Activated CD4-positive, alpha-beta T cell treated with anti-CD3 and anti-CD28 coated beads for 36 hours (primary cell): Measurements from ENCODE around the gene POU2AF2. TPM values are rescaled to one million over a fixed set of nuclear protein-coding genes. Genes with fewer than 3 reads are reported as not detected.
"Not testable (repeated sequence)": the region's sequence is repeated elsewhere in the genome, so short reads cannot be mapped to it uniquely, and the experiment has no call there.

ENCODE experiments used
- ATAC-seq: fragments of 200-7000 bp; cut with Tn5 transposase; one replicate; pipeline ENCODE4 v1.10.0; 2021; ENCODE audit warnings: mild to moderate bottlenecking, moderate library complexity
- CTCF ChIA-PET: fragments of 350-600 bp; sonication (Branson Sonifier 250); formaldehyde crosslinking; loops from one replicate; lab custom pipeline; 2021; ENCODE audit warnings: antibody characterized with exemption; lab: Charles Lee
- POLR2A ChIA-PET: fragments of 350-600 bp; sonication (Branson Sonifier 250); formaldehyde crosslinking; loops from one replicate; lab custom pipeline; 2021; ENCODE audit warnings: antibody characterized with exemption, inconsistent platforms; lab: Charles Lee
- DNase-seq: peaks from one replicate; pipeline ENCODE4 v3.0.0-alpha.2; 2020
- H3K27ac Mint-ChIP-seq: one replicate; pipeline ENCODE4 v1.8.0; 2021; ENCODE audit warnings: mixed read lengths
- H3K27me3 Mint-ChIP-seq: one replicate; pipeline ENCODE4 v1.8.0; 2021; ENCODE audit warnings: mixed read lengths
- H3K36me3 Mint-ChIP-seq: one replicate; pipeline ENCODE4 v1.8.0; 2021; ENCODE audit warnings: low read depth, mixed read lengths
- H3K4me1 Mint-ChIP-seq: one replicate; pipeline ENCODE4 v1.8.0; 2021; ENCODE audit warnings: mixed read lengths
- H3K4me3 Mint-ChIP-seq: one replicate; pipeline ENCODE4 v1.8.0; 2021; ENCODE audit warnings: mild to moderate bottlenecking, moderate library complexity, mixed read lengths
- H3K9me3 Mint-ChIP-seq: one replicate; pipeline ENCODE4 v1.8.0; 2021; ENCODE audit warnings: low read depth, mixed read lengths
- intact Hi-C, 2 experiments: fragments of 100-400 bp; cut with DNase I in 1 of 2; cut with micrococcal nuclease in 1 of 2; formaldehyde crosslinking; loops; one replicate each; pipeline versions ENCODE4 v1.14.2 to v1.15.1; 2022 to 2024; cut with DNase I, micrococcal nuclease
- total RNA-seq, 2 experiments: library from RNA; stranded (reverse); gene quantifications; one replicate each; pipeline ENCODE4 v1.2.3, GENCODE V29; 2021

Gene POU2AF2
- total RNA-seq, 2 experiments from 2014 or later = 0.14 TPM; not detected in 1

DNA sequence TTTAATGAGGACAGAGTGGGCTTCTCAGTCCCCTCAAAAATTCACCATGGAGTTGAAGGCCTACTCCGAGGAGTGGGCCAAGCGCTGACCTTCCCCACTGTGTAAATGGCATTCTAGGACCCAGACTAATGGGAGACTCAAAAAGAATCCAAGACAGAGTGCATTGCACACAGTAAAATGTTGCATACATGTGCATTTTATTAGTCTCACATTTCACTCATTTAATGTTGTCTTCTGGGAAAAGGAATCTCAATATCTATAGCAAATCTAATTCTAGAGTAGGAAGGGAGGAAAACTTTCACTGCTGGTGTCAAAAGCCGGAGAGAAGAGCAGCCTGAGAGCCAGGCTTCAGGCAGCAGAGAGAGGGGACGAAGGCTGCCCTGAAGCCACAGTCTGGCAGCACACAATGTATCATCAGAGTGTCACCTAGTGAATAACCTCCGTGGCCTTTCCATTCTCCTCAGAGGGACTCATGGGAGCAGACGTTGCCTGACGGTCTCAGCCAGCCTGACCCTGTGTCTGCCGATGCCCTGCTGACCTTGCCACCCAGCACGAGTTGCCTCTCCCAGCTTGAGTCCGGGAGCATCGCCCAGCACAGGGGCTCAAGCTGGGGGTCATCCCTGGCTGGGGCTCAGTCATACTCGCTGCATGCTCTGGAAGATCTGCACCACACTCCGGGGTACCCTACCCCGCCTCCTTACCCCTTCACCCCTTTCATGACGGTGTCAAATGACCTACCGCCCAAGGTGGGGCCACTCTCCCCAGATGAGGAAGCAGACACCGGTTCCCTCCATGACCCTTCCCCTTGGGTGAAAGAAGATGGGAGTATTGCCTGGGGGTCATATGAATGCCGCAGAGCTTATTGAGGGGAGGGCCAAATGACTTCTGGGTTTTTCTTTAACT, 39.9 kb downstream of the POU2AF2 start:
- Mint-ChIP-seq H3K4me1 (peaks cover 3% of the 10 kb centered on the region), H3K36me3 (no peaks in the 10 kb centered on the region), H3K9me3 (no peaks in the 10 kb centered on the region), H3K4me3 (no peak overlapping the region), H3K27ac (no peak overlapping the region), H3K27me3 (no peaks in the 10 kb centered on the region)
- POLR2A ChIA-PET = no interaction called here
- CTCF ChIA-PET = interaction anchor here (1.1 to 12.4 kb wide), 5 partner anchors 56 to 161 kb away, joined by 3 to 322 read pairs (median 4); no protein-coding TSS in a partner anchor
- no peak for ATAC-seq
- no peak for DNase-seq
- intact Hi-C loops = no loop called here

DNA sequence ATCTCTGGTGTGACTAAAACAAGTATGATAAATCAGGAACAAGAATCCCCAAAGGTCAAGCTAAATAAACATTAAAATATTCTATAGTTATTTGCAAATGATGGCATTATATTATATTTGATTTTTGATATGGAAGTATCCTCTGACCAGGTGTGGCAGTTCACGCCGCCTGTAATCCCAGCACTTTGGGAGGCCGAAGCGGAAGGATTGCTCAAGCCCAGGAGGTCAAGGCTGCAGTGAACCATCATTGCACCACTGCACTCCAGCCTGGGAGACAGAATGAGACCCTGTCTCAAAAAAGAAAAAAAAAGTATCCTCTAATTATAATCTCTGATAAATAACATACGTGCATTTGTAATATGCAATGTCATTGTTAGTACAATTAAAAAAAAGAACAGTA, 46.2 kb downstream of the POU2AF2 start:
- Mint-ChIP-seq H3K4me3 (no peak overlapping the region), H3K9me3 (no peaks in the 10 kb centered on the region), H3K36me3 (no peaks in the 10 kb centered on the region), H3K4me1 (no peaks in the 10 kb centered on the region), H3K27me3 (no peaks in the 10 kb centered on the region), H3K27ac (no peak overlapping the region)
- DNase-seq (no peak), ATAC-seq (no peak)
- CTCF ChIA-PET = no interaction called here
- intact Hi-C loops = no loop called here
- POLR2A ChIA-PET = no interaction called here

DNA sequence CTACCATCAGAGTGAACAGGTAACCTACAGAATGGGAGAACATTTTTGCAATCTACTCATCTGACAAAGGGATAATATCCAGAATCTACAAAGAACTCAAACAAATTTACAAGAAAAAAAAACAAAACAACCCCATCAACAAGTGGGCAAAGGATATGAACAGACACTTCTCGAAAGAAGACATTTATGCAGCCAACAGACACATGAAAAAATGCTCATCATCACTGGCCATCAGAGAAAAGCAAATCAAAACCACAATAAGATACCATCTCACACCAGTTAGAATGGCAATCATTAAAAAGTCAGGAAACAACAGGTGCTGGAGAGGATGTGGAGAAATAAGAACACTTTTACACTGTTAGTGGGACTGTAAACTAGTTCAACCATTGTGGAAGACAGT, 46.9 kb downstream of the POU2AF2 start:
- CTCF ChIA-PET, POLR2A ChIA-PET: not testable (repeated sequence)

DNA sequence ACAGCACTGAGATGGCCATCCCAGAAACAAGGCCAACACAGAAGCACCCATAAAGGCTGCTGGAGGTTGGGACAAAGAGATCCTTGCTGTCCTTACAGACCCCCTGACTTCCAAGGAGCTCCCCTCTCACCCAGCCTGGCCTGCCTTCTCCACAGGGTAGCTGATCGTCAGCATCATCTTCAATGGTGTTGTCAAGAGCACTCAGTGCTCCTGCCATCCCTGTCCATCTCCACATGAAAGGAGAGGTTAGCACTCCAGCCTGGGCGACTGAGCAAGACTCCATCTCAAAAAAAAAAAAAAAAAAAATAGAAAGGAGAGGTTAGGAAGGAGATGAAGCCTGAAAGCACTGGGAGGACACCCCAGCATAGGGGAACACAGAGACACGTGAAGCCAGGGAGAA, 50.7 kb downstream of the POU2AF2 start:
- no peak overlapping the region for H3K4me3 Mint-ChIP-seq

More for the DNA sequence above, 46.9 kb downstream of the POU2AF2 start:
- ATAC-seq, H3K9me3 Mint-ChIP-seq, H3K4me3 Mint-ChIP-seq, DNase-seq, H3K36me3 Mint-ChIP-seq, intact Hi-C loops, H3K27ac Mint-ChIP-seq, H3K27me3 Mint-ChIP-seq, H3K4me1 Mint-ChIP-seq: not testable (repeated sequence)

DNA sequence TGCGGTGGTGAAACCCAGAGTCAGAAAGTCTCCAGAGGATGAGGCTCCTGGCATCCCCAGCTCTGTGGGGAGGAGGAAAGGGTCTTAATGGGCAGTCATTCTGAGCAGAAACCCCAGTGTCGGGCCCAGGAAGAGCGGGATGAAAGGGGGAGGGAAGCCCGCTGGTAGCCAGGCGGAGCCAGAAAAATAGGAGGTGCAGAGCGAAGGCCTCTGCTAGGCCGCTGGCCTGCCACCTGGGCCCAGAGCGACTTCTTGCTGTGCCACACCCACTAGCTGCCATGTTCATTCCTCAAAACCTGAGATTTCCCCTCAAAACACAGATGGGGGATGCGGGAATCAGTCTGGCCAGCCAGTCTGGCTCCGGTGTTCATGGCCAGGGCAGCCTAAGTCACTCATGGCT, 52.2 kb downstream of the POU2AF2 start:
- ChIA-PET CTCF (interaction anchor here (1.6 kb wide), 1 partner anchor 15 kb away, joined by 8 read pairs; no protein-coding TSS in a partner anchor), POLR2A (no interaction called here)
- Mint-ChIP-seq H3K4me3 (no peak overlapping the region), H3K36me3 (no peaks in the 10 kb centered on the region), H3K9me3 (no peaks in the 10 kb centered on the region), H3K4me1 (peaks cover 3% of the 10 kb centered on the region), H3K27me3 (peaks cover 31% of the 10 kb centered on the region), H3K27ac (no peak overlapping the region)
- DNase-seq (no peak), ATAC-seq (no peak)
- intact Hi-C loops = no loop called here

More for the DNA sequence above, 50.7 kb downstream of the POU2AF2 start:
- DNase-seq (no peak), ATAC-seq (no peak)
- Mint-ChIP-seq H3K36me3 (no peaks in the 10 kb centered on the region), H3K4me1 (peaks cover 3% of the 10 kb centered on the region), H3K27me3 (peaks cover 26% of the 10 kb centered on the region), H3K27ac (no peak overlapping the region), H3K9me3 (no peaks in the 10 kb centered on the region)
- ChIA-PET POLR2A (no interaction called here), CTCF (interaction anchor here (0.8 to 1.0 kb wide), 2 partner anchors 124 to 134 kb away, joined by 3 read pairs; no protein-coding TSS in a partner anchor)
- intact Hi-C loops = no loop called here

DNA sequence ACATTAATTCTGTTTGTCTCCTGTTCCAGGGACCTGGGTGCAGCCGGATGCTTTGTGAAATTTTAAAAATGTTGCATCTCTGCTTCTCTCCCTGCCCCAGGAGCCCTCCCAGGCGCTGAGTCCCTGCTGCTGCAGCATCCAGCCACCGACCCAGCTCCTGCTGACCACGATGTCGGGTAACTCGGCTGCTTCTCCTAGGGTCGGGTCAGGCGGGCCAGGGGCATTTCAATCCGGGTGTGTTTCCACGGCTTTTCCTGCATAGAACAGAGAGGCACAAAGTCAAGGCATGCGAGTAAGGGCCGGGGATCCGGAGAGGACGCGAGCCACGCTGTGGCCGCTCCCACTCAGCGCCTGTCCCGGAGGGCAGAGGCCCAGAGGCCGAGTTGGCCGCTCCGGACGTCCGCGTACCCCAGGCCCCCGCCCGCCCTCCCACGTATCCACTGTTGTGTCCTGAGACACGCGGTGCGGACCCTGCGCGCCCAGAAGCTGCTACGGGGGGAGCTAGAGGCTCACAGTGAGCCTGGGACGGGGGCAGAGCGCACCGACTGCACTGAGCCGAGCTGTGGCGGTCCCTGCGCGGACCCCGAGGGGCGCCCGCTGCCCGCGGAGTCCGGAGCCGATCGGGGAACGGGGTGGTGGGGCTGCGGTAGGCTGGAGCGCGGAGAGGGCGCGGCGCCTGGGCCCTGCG, 53.0 kb downstream of the POU2AF2 start, which contains the start of gene POU2AF3:
Gene POU2AF3 (plus strand): TSS at position 134 of the 688 bp plus-strand sequence. CDS start 36 bp downstream, at position 170.
- ChIA-PET POLR2A (no interaction called here), CTCF (interaction anchor here (1.6 to 2.4 kb wide), 2 partner anchors 16 to 131 kb away, joined by 8 to 13 read pairs; no protein-coding TSS in a partner anchor)
- Mint-ChIP-seq H3K27ac (no peak within 1 kb of the TSS), H3K27me3 (peaks cover 34% of the 10 kb centered on the region), H3K9me3 (no peaks in the 10 kb centered on the region), H3K4me1 (peaks cover 3% of the 10 kb centered on the region), H3K36me3 (no peaks in the 10 kb centered on the region), H3K4me3 (no peak within 1 kb of the TSS)
- ATAC-seq (no peak), DNase-seq (no peak)
- intact Hi-C loops = no loop called here

DNA sequence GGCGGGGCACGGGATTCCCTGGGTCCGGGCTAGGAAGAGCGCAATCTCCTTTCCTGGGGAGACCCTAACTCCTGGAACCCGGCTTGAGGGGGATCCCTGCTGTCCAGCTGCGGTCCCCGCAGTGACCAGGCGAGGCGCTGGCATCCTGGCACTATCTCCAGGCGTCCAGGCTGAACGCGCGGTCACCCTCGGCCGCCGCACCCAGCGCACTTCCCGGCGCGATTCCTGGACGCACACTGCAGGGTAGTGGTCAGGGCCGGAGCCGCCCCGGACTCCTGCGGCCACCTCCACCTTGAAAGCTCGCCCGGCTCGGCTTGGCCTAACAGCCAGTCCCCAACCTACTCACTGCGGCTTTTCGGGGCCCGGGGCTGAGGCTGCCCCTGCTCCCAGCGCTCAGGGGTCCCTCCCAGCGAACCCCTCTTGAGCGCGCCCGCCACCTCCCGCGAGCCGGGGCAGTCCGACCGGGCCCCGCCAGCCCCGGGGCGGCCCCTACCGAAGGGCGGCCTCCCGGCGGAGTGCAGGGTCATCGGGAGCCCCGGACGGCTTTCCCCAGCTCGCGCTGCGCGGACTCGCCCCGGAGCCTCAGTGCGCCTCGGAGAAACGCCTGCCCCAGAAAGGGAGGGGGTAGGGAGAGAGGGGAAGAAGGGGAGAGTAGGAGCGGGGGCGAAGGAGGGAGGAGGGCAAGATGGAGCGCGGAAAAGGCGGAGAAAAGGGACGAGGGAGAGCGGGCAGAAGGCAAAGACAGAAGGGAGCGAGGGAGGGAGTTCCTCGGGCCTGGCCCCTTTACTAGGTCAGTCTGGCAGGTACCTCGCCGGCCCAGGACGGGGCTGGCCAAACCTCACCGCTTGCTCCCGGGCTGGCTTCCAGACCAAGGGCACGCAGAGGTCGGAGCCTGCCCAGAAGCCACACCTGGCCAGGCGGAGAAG, 53.8 kb downstream of the POU2AF2 start:
- intact Hi-C loops = no loop called here
- peak; percentile 11 for DNase-seq
- H3K27ac Mint-ChIP-seq = no peak overlapping the region
- peaks cover 34% of the 10 kb centered on the region for H3K27me3 Mint-ChIP-seq
- H3K9me3 Mint-ChIP-seq = no peaks in the 10 kb centered on the region
- no peak overlapping the region for H3K4me3 Mint-ChIP-seq
- no peaks in the 10 kb centered on the region for H3K36me3 Mint-ChIP-seq
- peak; percentile 42 for ATAC-seq
- H3K4me1 Mint-ChIP-seq = peaks cover 3% of the 10 kb centered on the region
- ChIA-PET POLR2A (interaction anchor here (0.5 kb wide), 1 partner anchor 12 kb away, joined by 3 read pairs; no protein-coding TSS in a partner anchor), CTCF (interaction anchor here (0.6 to 2.4 kb wide), 3 partner anchors 17 to 130 kb away, joined by 3 to 13 read pairs (median 8); no protein-coding TSS in a partner anchor)

DNA sequence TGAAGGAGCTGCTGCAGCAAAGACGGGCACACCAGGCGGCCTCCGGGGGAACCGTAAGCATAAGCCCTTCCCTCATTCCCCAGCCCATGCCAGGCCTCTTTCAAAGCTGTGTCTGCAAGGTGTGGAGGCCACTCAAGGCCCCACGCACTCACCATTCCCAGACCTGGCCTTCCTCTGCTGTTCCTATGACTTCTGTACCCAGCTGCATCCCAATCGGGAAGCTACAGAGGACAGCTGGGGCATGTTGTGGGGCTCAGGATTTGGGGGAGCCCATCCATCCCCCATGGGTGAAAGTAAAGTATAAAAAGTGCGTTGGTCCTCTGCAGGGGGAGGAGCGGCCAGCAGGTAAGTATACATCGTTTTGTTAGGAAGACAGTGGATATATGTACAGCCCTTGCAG, 55.0 kb downstream of the POU2AF2 start:
- POLR2A ChIA-PET = no interaction called here
- H3K36me3 Mint-ChIP-seq = no peaks in the 10 kb centered on the region
- CTCF ChIA-PET = interaction anchor here (0.8 to 2.4 kb wide), 2 partner anchors 129 to 179 kb away, joined by 3 to 13 read pairs; no protein-coding TSS in a partner anchor
- H3K27me3 Mint-ChIP-seq = peaks cover 41% of the 10 kb centered on the region
- peaks cover 3% of the 10 kb centered on the region for H3K4me1 Mint-ChIP-seq
- H3K4me3 Mint-ChIP-seq = no peak overlapping the region
- DNase-seq (no peak), ATAC-seq (no peak)
- H3K9me3 Mint-ChIP-seq = no peaks in the 10 kb centered on the region
- intact Hi-C loops = no loop called here
- no peak overlapping the region for H3K27ac Mint-ChIP-seq

DNA sequence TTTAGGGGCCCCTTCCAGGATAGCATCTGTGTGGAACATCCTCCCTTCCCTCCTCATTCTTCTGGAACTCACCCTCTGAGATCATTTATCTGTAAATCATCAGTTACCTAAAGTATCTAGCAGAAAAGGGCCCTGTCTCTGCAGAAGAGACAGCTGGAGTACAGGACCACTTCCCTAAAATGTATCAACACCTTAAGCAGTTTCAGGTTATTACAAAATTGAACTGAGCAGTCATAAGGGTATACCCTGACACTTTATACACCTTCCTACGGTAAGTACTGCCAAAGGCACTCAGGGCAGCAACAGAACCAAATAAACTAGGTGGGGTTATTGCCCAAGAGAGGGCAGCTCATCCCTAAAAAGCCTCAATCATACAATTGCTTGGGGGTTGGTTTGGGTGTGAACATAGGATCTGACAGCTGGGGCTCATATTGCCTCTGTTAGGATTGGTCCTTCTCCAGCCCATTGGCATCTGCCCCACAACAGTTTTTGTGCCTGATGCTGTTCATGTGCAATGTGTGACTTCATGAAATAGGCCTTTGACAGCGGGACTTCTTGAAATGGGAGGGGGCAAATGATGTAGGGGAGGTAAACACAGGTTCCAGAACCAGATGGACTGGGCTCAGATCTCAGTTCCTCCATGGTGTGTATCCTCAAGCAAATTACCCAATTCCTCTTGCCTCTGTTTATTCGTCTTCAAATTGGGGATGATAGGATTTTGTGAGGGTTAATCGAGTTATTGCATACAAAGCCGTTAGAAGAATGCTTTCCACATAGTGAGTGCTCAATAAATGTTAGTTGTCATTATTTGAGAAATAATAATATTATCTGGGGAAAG, 55.7 kb downstream of the POU2AF2 start:
- ATAC-seq = peak; percentile 12
- Mint-ChIP-seq H3K36me3 (no peaks in the 10 kb centered on the region), H3K27ac (no peak overlapping the region), H3K9me3 (no peaks in the 10 kb centered on the region), H3K27me3 (peaks cover 48% of the 10 kb centered on the region), H3K4me1 (peaks cover 3% of the 10 kb centered on the region), H3K4me3 (no peak overlapping the region)
- CTCF ChIA-PET = interaction anchor here (0.8 to 2.4 kb wide), 2 partner anchors 128 to 178 kb away, joined by 3 to 13 read pairs; no protein-coding TSS in a partner anchor
- intact Hi-C loops = no loop called here
- DNase-seq = no peak
- POLR2A ChIA-PET = no interaction called here

DNA sequence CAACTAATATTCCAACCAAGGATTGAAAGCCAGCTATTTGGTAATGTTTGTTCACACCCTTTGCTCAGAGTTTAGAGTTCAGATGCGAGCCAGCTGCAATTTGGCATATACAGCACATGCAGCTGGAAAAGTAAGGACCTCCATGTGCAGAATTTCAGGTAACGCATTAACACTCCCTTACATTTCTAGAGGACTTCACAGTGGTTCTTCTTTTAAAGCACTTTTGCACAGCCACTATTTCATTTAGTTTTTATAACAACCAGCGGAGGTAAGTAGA, 56.3 kb downstream of the POU2AF2 start:
- peaks cover 52% of the 10 kb centered on the region for H3K27me3 Mint-ChIP-seq
- H3K4me1 Mint-ChIP-seq = peaks cover 3% of the 10 kb centered on the region
- no peaks in the 10 kb centered on the region for H3K9me3 Mint-ChIP-seq
- no peak for ATAC-seq
- H3K36me3 Mint-ChIP-seq = no peaks in the 10 kb centered on the region
- intact Hi-C loops = no loop called here
- DNase-seq = no peak
- H3K4me3 Mint-ChIP-seq = no peak overlapping the region
- ChIA-PET POLR2A (no interaction called here), CTCF (interaction anchor here (1.0 kb wide), 1 partner anchor 144 kb away, joined by 4 read pairs; no protein-coding TSS in a partner anchor)
- no peak overlapping the region for H3K27ac Mint-ChIP-seq
